ENCODE data around the gene PUM2. TPM values are rescaled to one million over a fixed set of nuclear protein-coding genes. Genes with fewer than 3 reads are reported as not detected.

Gene PUM2
- total and polyA plus RNA-seq, 7 donors, result 13.0 to 61.7 (median 43.9) TPM

- Histone ChIP-seq H3K36me3 (ENCODE audit: insufficient read depth in 1 of 2, low read depth in 1 of 2) (no peaks in the 10 kb centered on the region), H3K4me3 (no peak overlapping the region), H3K27ac (no peak overlapping the region), H3K4me1 (no peaks in the 10 kb centered on the region), H3K27me3 (ENCODE audit: insufficient read depth in 3 of 3, low read length in 2 of 3) (no peaks in the 10 kb centered on the region), H3K9me3 (no peaks in the 10 kb centered on the region)
- WGBS, 3 donors, result 92% methylated on average over 25 to 26 of the region's 26 CpGs
- ATAC-seq, result no peak
- intact Hi-C loops (cut with DNase I), result no loop called here
- DNase-seq, result no peak
- no peak for TF ChIP-seq CTCF (IDR thresholded peaks at IDR 0.05)
Measured at GRCh38 chr2:20200697-20201555, 149.7 kb downstream of the PUM2 start.

GRCh38 chr2:20199633-20200270 is 150.9 kb downstream of the PUM2 start:
- 90 to 93% (median 90%) methylated on average over 6 of the region's 6 CpGs for WGBS, 3 donors
- ATAC-seq, result no peak
- H3K4me1 ChIP-seq, result no peaks in the 10 kb centered on the region
- no peaks in the 10 kb centered on the region for H3K27me3 ChIP-seq (ENCODE audit: insufficient read depth in 3 of 3, low read length in 2 of 3)
- no peaks in the 10 kb centered on the region for H3K9me3 ChIP-seq
- intact Hi-C loops (cut with DNase I), result no loop called here
- no peak for TF ChIP-seq CTCF (IDR thresholded peaks at IDR 0.05)
- no peak overlapping the region for H3K27ac ChIP-seq
- no peak for DNase-seq
- H3K4me3 ChIP-seq, result no peak overlapping the region
- no peaks in the 10 kb centered on the region for H3K36me3 ChIP-seq (ENCODE audit: insufficient read depth in 1 of 2, low read depth in 1 of 2)

GRCh38 chr2:20198796-20199632 is 151.6 kb downstream of the PUM2 start:
- H3K4me3 ChIP-seq, result no peak overlapping the region
- DNase-seq (no peak), ATAC-seq (no peak)
- H3K27me3 ChIP-seq (ENCODE audit: insufficient read depth in 3 of 3, low read length in 2 of 3), result no peaks in the 10 kb centered on the region
- H3K36me3 ChIP-seq (ENCODE audit: insufficient read depth in 1 of 2, low read depth in 1 of 2), result no peaks in the 10 kb centered on the region
- 79 to 83% (median 81%) methylated on average over 14 of the region's 14 CpGs for WGBS, 3 donors
- H3K4me1 ChIP-seq, result no peaks in the 10 kb centered on the region
- H3K27ac ChIP-seq, result no peak overlapping the region
- intact Hi-C loops (cut with DNase I), result no loop called here
- H3K9me3 ChIP-seq, result no peaks in the 10 kb centered on the region
- TF ChIP-seq CTCF (IDR thresholded peaks at IDR 0.05), result no peak

Other genes starting within 250 kb of the PUM2 start
- under 1 TPM in 3 of 4 donors, not detected in 1; 0.09 to 0.38 (median 0.13) TPM for gene SDC1, start 125.7 kb downstream of the PUM2 start, total RNA-seq
- gene SDC1, start 125.7 kb downstream of the PUM2 start, polyA plus RNA-seq, result under 1 TPM; 0.07 to 0.38 (median 0.10) TPM
- 100 to 1,000 TPM; 111 to 370 (median 154) TPM for gene RHOB, start 96.2 kb upstream of the PUM2 start, total RNA-seq
- gene RHOB, start 96.2 kb upstream of the PUM2 start, polyA plus RNA-seq, result 100 to 1,000 TPM; 120 to 669 (median 345) TPM

Data from psoas muscle (tissue), 8 donors.